NCI-H187 treated with DMSO at 0.1 percent for 48 hours (cell line): ENCODE data around the gene ZNF469.

Experiments used
- DNase-seq: peaks from one replicate; lab custom pipeline; 2025; lab: John Stamatoyannopoulos, UW

ZNF469 gene

DNA sequence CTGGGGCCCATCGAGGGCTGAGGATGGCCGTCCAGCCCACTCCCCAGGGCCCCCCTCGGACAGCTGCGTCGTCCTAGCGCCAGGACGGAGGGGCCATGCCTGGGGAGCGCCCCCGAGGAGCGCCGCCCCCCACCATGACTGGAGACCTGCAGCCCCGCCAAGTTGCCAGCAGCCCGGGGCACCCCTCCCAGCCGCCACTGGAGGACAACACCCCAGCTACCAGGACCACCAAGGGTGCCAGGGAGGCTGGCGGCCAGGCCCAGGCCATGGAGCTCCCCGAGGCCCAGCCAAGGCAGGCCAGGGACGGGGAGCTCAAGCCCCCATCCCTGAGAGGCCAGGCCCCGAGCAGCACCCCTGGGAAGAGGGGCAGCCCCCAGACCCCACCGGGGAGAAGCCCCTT is 44.6 kb downstream of the ZNF469 start:
- DNase-seq, result no peak

DNA sequence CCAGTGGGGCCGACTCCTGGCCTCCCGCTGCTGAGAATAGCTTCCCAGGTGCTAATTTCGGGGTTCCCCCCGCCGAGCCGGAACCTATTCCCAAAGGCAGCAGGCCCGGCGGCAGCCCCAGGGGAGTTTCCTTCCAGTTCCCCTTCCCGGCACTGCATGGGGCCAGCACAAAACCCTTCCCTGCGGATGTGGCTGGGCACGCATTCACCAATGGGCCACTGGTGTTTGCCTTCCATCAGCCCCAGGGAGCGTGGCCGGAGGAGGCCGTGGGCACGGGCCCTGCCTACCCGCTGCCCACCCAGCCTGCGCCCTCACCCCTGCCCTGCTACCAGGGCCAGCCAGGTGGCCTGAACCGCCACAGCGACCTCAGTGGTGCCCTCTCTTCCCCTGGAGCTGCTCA is 45.4 kb downstream of the ZNF469 start:
- DNase-seq, result no peak

DNA sequence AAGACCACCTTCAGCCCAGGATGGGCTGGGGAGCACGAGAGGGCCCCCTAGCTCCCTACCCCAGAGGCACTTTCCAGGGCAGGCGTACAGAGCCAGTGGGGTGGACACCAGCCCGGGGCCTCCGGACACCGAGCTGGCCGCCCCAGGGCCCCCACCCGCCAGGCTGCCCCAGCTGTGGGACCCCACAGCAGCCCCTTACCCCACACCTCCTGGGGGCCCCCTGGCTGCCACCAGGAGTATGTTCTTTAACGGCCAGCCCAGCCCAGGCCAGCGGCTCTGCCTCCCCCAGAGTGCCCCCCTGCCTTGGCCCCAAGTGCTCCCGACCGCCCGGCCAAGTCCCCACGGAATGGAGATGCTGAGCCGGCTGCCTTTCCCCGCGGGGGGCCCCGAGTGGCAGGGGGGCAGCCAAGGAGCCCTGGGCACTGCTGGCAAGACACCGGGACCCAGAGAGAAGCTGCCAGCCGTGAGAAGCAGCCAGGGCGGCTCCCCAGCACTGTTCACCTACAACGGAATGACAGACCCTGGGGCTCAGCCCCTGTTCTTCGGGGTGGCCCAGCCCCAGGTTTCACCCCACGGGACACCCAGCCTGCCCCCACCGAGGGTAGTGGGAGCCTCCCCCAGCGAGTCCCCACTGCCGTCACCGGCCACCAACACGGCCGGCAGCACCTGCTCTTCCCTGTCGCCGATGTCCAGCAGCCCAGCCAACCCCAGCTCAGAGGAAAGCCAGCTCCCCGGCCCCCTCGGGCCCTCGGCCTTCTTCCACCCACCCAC is 46.0 kb downstream of the ZNF469 start:
- DNase-seq, result no peak

DNA sequence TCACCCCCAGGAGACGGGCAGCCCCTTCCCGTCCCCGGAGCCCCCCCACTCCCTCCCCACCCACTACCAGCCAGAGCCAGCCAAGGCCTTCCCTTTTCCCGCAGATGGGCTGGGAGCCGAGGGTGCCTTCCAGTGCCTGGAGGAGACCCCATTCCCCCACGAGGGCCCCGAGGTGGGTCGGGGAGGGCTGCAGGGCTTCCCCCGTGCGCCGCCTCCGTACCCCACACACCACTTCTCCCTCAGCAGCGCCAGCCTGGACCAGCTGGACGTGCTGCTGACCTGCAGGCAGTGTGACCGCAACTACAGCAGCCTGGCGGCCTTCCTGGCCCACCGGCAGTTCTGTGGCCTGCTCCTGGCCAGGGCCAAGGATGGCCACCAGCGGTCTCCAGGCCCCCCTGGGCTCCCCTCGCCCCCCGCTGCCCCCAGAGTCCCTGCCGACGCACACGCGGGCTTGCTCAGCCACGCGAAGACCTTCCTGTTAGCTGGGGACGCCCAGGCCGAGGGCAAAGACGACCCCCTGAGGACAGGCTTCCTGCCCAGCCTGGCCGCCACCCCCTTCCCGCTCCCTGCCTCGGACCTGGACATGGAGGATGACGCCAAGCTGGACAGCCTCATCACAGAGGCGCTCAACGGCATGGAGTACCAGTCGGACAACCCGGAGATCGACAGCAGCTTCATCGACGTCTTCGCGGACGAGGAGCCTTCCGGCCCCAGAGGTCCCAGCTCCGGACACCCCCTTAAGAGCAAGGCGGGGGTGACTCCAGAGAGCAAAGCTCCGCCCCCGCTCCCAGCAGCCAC is 46.8 kb downstream of the ZNF469 start:
- no peak for DNase-seq

DNA sequence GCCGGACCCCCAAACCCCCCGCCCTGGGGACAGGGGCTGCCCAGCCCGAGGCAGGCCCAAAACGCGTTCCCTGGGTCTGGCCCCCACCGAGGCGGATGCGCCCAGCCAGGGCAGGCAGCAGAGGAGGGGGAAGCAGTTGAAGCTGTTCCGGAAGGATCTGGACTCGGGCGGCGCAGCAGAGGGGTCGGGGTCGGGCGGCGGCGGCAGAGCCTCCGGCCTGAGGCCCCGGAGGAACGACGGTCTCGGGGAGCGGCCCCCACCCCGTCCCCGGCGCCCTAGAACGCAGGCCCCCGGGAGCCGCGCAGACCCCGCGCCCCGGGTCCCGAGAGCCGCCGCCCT is 47.4 kb downstream of the ZNF469 start:
- no peak for DNase-seq

DNA sequence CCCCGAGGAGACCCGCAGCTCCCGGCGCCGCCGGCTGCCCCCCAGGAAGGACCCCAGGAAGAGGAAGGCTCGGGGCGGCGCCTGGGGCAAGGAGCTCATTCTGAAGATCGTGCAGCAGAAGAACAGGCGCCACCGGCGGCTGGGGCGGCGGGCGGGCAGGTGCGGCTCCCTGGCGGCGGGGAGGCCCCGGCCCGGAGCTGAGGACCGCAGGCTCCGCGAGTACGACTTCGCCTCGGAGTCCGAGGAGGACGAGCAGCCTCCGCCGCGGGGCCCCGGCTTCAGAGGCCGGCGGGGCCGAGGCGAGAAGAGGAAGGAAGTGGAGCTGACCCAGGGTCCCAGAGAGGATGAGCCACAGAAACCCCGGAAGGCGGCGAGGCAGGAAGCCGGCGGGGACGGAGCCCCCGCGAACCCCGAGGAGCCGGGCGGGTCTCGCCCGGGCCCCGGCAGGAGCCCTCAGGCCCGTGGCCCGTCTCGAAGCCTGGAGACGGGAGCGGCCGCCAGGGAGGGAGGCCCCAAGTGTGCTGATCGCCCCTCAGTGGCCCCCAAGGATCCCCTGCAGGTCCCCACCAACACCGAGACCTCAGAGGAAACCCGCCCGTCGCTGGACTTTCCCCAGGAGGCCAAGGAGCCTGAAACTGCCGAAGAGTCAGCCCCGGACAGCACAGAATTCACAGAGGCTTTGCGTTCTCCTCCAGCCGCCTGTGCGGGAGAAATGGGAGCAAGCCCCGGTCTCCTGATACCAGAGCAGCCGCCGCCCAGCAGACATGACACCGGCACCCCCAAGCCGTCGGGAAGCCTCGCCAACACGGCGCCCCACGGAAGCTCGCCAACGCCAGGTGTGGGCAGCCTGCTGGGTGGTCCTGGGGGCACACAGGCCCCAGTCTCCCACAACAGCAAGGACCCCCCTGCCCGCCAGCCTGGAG is 48.0 kb downstream of the ZNF469 start:
- no peak for DNase-seq

DNA sequence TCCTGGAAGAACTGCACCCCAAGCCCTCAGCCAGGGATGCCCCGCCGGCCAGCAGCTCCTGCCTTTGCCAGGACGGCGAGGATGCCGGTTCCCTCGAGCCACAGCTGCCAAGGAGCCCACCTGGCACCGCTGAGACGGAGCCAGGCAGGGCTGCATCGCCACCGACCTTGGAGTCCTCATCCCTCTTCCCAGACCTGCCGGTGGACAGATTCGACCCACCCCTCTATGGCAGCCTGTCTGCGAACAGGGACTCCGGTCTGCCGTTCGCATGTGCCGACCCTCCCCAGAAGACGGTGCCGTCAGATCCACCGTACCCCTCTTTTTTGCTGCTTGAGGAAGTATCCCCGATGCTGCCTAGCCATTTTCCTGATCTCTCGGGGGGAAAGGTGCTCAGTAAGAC is 48.9 kb downstream of the ZNF469 start:
- DNase-seq, result no peak

DNA sequence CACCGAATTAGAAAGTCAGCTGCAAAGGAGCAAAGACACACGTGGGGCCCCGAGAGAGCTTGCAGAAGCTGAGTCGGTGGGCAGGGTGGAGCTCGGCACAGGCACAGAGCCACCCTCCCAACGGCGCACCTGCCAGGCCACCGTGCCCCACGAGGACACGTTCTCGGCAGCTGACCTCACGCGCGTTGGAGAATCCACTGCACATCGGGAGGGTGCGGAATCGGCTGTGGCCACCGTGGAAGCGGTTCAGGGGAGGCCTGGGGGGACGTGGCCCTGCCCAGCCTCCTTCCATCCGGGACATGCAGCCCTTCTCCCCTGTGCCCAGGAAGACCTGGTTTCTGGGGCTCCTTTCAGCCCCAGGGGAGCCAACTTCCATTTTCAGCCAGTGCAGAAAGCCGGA is 49.4 kb downstream of the ZNF469 start:
- no peak for DNase-seq
